Omental fat pad (tissue), 4 donors: ENCODE data around the gene MTRR. TPM values are rescaled to one million over a fixed set of nuclear protein-coding genes. Genes with fewer than 3 reads are reported as not detected.

Experiments used
- ATAC-seq: fragments of 150-250 bp; one replicate; pipeline ENCODE4 v1.9.1; 2016; ENCODE audit warnings: mild to moderate bottlenecking, moderate library complexity; ENCODE audit not compliant: low FRiP score
- DNase-seq: peaks from one replicate; pipeline ENCODE4 v3.0.0-alpha.2; 2019; ENCODE audit warnings: low spot score
- CTCF ChIP-seq, 3 donors: fragments of 450-650 bp; IDR thresholded peaks; one replicate each; pipeline ENCODE4 v1.5.1; 2016 to 2017; ENCODE audit warnings: antibody characterized with exemption in 3 of 3, mild to moderate bottlenecking in 3 of 3, moderate library complexity in 2 of 3
- total RNA-seq, 4 donors: library from RNA; depleted of rRNA; stranded (reverse); fragments of >200 nt; gene quantifications; one replicate each; pipeline ENCODE4 v1.1.0, GENCODE V29; 2016

MTRR gene
- total RNA-seq, 4 donors from 2014 or later, result 35.6 to 83.3 (median 43.0) TPM

- ATAC-seq, result peak; percentile 69
- TF ChIP-seq CTCF (IDR thresholded peaks at IDR 0.05), result no peak
- no peak for DNase-seq
Measured at GRCh38 chr5:7869474-7870136, 657 bp downstream of the MTRR start.

GRCh38 chr5:7871653-7872052, 2.7 kb downstream of the MTRR start:
- ATAC-seq, result no peak
- TF ChIP-seq CTCF (IDR thresholded peaks at IDR 0.05), result no peak
- DNase-seq, result no peak

- DNase-seq (no peak), ATAC-seq (no peak)
- no peak for TF ChIP-seq CTCF (IDR thresholded peaks at IDR 0.05)
Measured at GRCh38 chr5:7872517-7873130, 3.7 kb downstream of the MTRR start.

GRCh38 chr5:7873216-7873615, 4.3 kb downstream of the MTRR start:
- DNase-seq (no peak), ATAC-seq (no peak)
- TF ChIP-seq CTCF (IDR thresholded peaks at IDR 0.05), result no peak

GRCh38 chr5:7874639-7875038, 5.7 kb downstream of the MTRR start:
- no peak for TF ChIP-seq CTCF (IDR thresholded peaks at IDR 0.05)
- no peak for ATAC-seq

GRCh38 chr5:7875151-7875550, 6.2 kb downstream of the MTRR start:
- DNase-seq (no peak), ATAC-seq (no peak)
- no peak for TF ChIP-seq CTCF (IDR thresholded peaks at IDR 0.05)

More at GRCh38 chr5:7874639-7875038, 5.7 kb downstream of the MTRR start:
- DNase-seq, result no peak

GRCh38 chr5:7876867-7877266, 7.9 kb downstream of the MTRR start:
- no peak for TF ChIP-seq CTCF (IDR thresholded peaks at IDR 0.05)
- ATAC-seq (no peak), DNase-seq (no peak)
